A172 (cell line): ENCODE data around the gene NRL. TPM values are rescaled to one million over a fixed set of nuclear protein-coding genes. Genes with fewer than 3 reads are reported as not detected.

ENCODE experiments used
- DNase-seq: peaks from one replicate; pipeline ENCODE4 v3.0.0-alpha.2; 2015; ENCODE audit warnings: low spot score
- total RNA-seq: library from RNA; depleted of rRNA; stranded (reverse); fragments of >200 nt; shearing (Covaris generic); gene quantifications from 2 replicates; pipeline ENCODE4 v1.2.3, GENCODE V29; 2014

The NRL gene
- total RNA-seq, 1 experiment from 2014 or later: not detected

- DNase-seq: no peak
These were observed 48.1 kb downstream of the NRL start for GRCh38 chr14:24066496-24067132.

GRCh38 chr14:24065408-24065807, 49.3 kb downstream of the NRL start:
- DNase-seq: no peak

GRCh38 chr14:24064856-24065255, 49.9 kb downstream of the NRL start:
- no peak for DNase-seq

GRCh38 chr14:24064091-24064795, 50.5 kb downstream of the NRL start:
- DNase-seq: no peak

- DNase-seq: no peak
These were observed 51.4 kb downstream of the NRL start for GRCh38 chr14:24063263-24063836.

GRCh38 chr14:24062216-24062980, 52.4 kb downstream of the NRL start:
- no peak for DNase-seq

- DNase-seq: no peak
These were observed 53.5 kb downstream of the NRL start for GRCh38 chr14:24060984-24061913.

GRCh38 chr14:24060443-24060842, 54.3 kb downstream of the NRL start:
- no peak for DNase-seq

- DNase-seq: no peak
These were observed 54.8 kb downstream of the NRL start for GRCh38 chr14:24059841-24060388.

- DNase-seq: no peak
These were observed 55.7 kb downstream of the NRL start for GRCh38 chr14:24058951-24059475.

- peak; percentile 21 for DNase-seq
These were observed 56.3 kb downstream of the NRL start for GRCh38 chr14:24058260-24058950.

GRCh38 chr14:24057867-24058259, 56.9 kb downstream of the NRL start:
- no peak for DNase-seq

- no peak for DNase-seq
These were observed 57.5 kb downstream of the NRL start for GRCh38 chr14:24057271-24057670.

- no peak for DNase-seq
These were observed 58.0 kb downstream of the NRL start for GRCh38 chr14:24056800-24057184.

GRCh38 chr14:24055971-24056799, 58.6 kb downstream of the NRL start:
- DNase-seq: no peak

GRCh38 chr14:24054646-24055045, 60.1 kb downstream of the NRL start:
- DNase-seq: no peak

GRCh38 chr14:24054324-24054641, 60.5 kb downstream of the NRL start:
- no peak for DNase-seq

- no peak for DNase-seq
These were observed 61.0 kb downstream of the NRL start for GRCh38 chr14:24053548-24054323.
